Measurements from ENCODE around the gene CDC42BPA.

DNA sequence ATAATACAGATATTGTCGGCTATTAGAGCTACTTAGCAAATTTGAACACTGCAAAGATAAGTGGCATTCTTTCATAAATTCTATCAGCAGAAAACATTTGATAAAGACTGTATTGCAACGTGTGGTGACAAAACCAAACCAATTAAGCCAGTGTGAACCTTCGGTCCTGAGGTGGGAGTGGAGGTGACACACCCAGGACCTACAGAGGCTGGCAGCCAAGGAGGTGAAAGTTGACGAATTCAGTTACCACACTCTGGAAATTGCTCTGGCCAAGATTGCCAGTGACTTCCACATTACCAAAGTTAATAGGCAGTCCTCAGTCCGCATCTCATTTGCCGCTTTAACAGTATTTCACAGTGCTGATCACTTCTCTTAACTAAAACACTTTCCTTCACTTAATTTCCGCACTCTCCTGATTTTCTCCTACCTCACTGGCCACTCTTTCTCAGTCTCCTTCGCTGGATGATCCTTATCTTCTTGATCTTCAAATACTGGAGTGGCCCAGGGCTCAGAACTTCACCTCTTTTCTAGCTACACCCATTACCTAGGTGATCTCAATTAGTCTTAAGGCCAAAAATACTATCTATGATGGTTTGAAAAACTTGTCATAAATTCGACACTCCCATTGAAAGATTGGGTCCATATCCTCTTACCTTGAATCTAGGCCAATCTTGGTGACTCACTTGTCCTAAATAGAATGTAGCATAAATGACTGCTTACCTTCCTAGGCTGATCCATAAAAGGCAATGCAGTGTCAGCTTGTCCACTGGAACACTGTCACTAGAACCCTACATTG is 5.1 kb upstream of the CDC42BPA start:
- TF ChIP-seq CTCF (IDR thresholded peaks at IDR 0.05) (no peak), ZFX (IDR thresholded peaks at IDR 0.05; ENCODE audit: borderline replicate concordance) (no peak)

All from 22Rv1 (cell line).